Ovary (tissue), 10 donors: ENCODE data around the gene PTCH2. TPM values are rescaled to one million over a fixed set of nuclear protein-coding genes. Genes with fewer than 3 reads are reported as not detected.

Experiments used
- DNase-seq, 5 donors: peaks; one replicate each; pipeline ENCODE4 v3.0.0-alpha.2; 2019 to 2020
- H3K27ac ChIP-seq, 2 donors: fragments of 200-600 bp; one replicate each; pipeline versions ENCODE4 v1.5.1 to v1.8.0; 2019 to 2022
- H3K27me3 ChIP-seq: fragments of 200-600 bp; one replicate; pipeline ENCODE4 v1.8.0; 2022
- H3K36me3 ChIP-seq: fragments of 200-600 bp; sonication (generic); one replicate; pipeline ENCODE4 v1.5.1; 2019
- H3K4me1 ChIP-seq: one replicate; pipeline ENCODE4 v1.8.1; 2013; ENCODE audit warnings: mild to moderate bottlenecking, moderate library complexity; ENCODE audit not compliant: insufficient read depth
- H3K4me3 ChIP-seq: fragments of 200-600 bp; sonication (generic); one replicate; pipeline ENCODE4 v1.5.1; 2017
- H3K9me3 ChIP-seq, 2 donors: fragments of 200-600 bp in 1 of 2; sonication (generic) in 1 of 2; one replicate each; pipeline versions ENCODE4 v1.5.1 to v1.8.1; 2013 to 2019; ENCODE audit warnings: mild to moderate bottlenecking in 1 of 2, moderate library complexity in 1 of 2
- CTCF ChIP-seq, 3 donors: fragments of 450-650 bp in 2 of 3; fragments of 200-600 bp in 1 of 3; IDR thresholded peaks; one replicate each; pipeline versions ENCODE4 v1.5.1 to v1.8.0; 2016 to 2022; ENCODE audit warnings: antibody characterized with exemption in 3 of 3, mild to moderate bottlenecking in 1 of 3
- EP300 ChIP-seq: sonication (generic); formaldehyde crosslinking; IDR thresholded peaks from one replicate; pipeline ENCODE4 v1.6.1; 2017; ENCODE audit warnings: antibody characterized with exemption
- POLR2A ChIP-seq: fragments of 450-650 bp; IDR thresholded peaks from one replicate; pipeline ENCODE4 v1.6.1; 2017; ENCODE audit warnings: antibody characterized with exemption, mild to moderate bottlenecking, moderate library complexity
- WGBS, 3 donors: extraction: QIAGEN DNeasy Blood & Tissue Kit in 1 of 3; methylation state at CpG; one replicate each; pipeline versions ENCODE4 v1.1.5 to v1.1.7; 2013 to 2017; 5-methylcytosine and 5-hydroxymethylcytosine counted together
- intact Hi-C, 4 donors: fragments of 100-400 bp; cut with DNase I; formaldehyde crosslinking; loops; one replicate each; pipeline versions ENCODE4 v1.11.0 to v1.15.1; 2022 to 2023
- long read RNA-seq, 3 donors: library from polyadenylated mRNA in 2 of 3; unstranded in 2 of 3; transcript quantifications; one replicate each; pipeline ENCODE4 v2.0.0 and lab custom pipeline, GENCODE V29; 2021 to 2026
- polyA plus RNA-seq, 2 donors: library from polyadenylated mRNA; stranded (reverse); fragments of 200-250 nt in 1 of 2; fragments of 350-450 nt in 1 of 2; fragmentation: Illumina TruSeq in 1 of 2; extraction: RNeasy Lipid Tissue Mini Kit (QIAGEN cat#74804) in 1 of 2; gene quantifications; one replicate each; pipeline ENCODE4 v1.2.3, GENCODE V29; 2013 to 2014
- total RNA-seq, 7 donors: library from RNA; depleted of rRNA in 2 of 7; stranded (reverse); fragments of >200 nt in 2 of 7; fragmentation: NEBNext Ultra II Directional in 3 of 7; extraction: Animal tissue kit (Norgen Biotek cat#: 25700) in 3 of 7; gene quantifications; one replicate each; pipeline versions ENCODE4 v1.1.0 to v1.2.4, GENCODE V29; 2016 to 2023
- donor health status: DM: no; HTN: no; CAD: no; lungs with moderate emphysema.
- donor health status: DM: no; HTN: no; CAD: no.
- donor health status: Bipolar disorder and iron deficiency.
- donor health status: DM: yes; HTN: yes; CAD: no.
- donor health status: DM: no; HTN: no; CAD: no.
- donor health status: DM: yes; HTN: yes; CAD: no.

PTCH2 gene
- total RNA-seq (10 to 100 TPM in 5 of 7 donors, 1 to 10 TPM in 2; 1.8 to 21.2 (median 10.7) TPM), polyA plus RNA-seq (10 to 100 TPM in 1 of 2 donors, 1 to 10 TPM in 1; 2.4 to 14.0 TPM)
- long read RNA-seq, donor 1, partial matches to known transcripts: 15 of 24 reads
- long read RNA-seq, donor 1, other reads (novel, unspliced or antisense): 9 of 24 reads
- long read RNA-seq, donor 2: 0 reads
- long read RNA-seq, donor 3, partial matches to known transcripts: 7 of 12 reads
- long read RNA-seq, donor 3, other reads (novel, unspliced or antisense): 5 of 12 reads

GRCh38 chr1:44842862-44843655, at the start of gene PTCH2:
Gene PTCH2 (minus strand): TSS chr1:44843253. CDS start chr1:44842932, 321 bp downstream.
- Histone ChIP-seq H3K27me3 (no peaks in the 10 kb centered on the region), H3K4me1 (peaks cover 14% of the 10 kb centered on the region), H3K9me3 (no peaks in the 10 kb centered on the region), H3K4me3 (peak within 1 kb of the TSS; percentile 55), H3K27ac (peak within 1 kb of the TSS; percentile 32 to 33), H3K36me3 (no peaks in the 10 kb centered on the region)
- peak; percentile 89 to 94 (median 91) for DNase-seq
- TF ChIP-seq CTCF (IDR thresholded peaks at IDR 0.05) (no peak), EP300 (no peak), POLR2A (peak; percentile 67)
- intact Hi-C loops: loop anchor here in 1 of 4 donors (10.0 kb wide), 1 partner anchor 162 kb away; no protein-coding TSS in a partner anchor
- WGBS, 3 donors: 0 to 1% (median 1%) methylated on average over 49 to 72 of the region's 72 CpGs

DNA sequence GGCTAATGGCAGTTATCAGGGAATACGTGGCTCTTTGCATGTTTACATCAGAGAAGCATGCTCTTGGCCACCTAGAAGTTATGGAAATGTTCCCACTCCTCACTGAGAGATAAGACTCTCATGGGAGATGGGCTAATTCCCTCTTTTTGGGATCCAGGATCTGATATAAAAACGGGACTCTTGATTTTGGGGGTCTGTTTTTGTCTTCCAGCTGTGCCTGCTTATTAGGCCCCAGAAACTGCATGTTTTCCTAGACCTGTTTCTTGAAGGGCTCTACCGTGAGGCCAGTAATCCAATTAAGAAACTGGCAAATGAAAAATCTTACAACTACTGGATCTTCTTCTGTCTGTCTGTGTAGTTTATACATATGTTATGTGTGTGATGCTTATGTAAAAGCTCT, 47.0 kb upstream of the PTCH2 start:
- Histone ChIP-seq H3K27me3 (no peaks in the 10 kb centered on the region), H3K4me3 (no peak overlapping the region), H3K27ac (no peak overlapping the region), H3K4me1 (peaks cover 1% of the 10 kb centered on the region), H3K9me3 (no peaks in the 10 kb centered on the region), H3K36me3 (no peaks in the 10 kb centered on the region)
- WGBS, 3 donors: 87 to 89% (median 88%) methylated on average over 3 of the region's 3 CpGs
- DNase-seq: no peak
- intact Hi-C loops: no loop called here
- TF ChIP-seq POLR2A (no peak), CTCF (IDR thresholded peaks at IDR 0.05) (no peak), EP300 (no peak)

DNA sequence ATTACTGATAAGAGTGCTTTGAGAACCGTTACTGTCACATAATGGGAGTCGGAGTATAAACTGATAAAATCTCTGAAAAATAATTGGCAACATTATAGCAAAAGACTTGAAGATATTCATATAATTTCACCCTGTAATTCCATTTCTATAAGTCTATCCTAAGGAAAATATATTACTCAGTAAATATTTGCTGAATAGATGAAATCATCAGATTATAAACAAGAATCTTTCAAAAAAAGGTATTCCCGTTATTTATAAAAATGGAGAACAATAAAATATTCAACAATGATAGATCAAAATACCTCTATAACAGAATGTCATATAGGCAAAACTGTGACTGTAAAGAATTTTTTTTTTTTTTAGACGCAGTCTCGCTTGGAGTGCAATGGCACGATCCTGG, 42.4 kb upstream of the PTCH2 start:
- Histone ChIP-seq H3K27ac (no peak overlapping the region), H3K9me3 (no peaks in the 10 kb centered on the region), H3K27me3 (no peaks in the 10 kb centered on the region), H3K4me1 (peaks cover 3% of the 10 kb centered on the region), H3K4me3 (no peak overlapping the region), H3K36me3 (no peaks in the 10 kb centered on the region)
- no peak for TF ChIP-seq EP300
- no peak for TF ChIP-seq CTCF (IDR thresholded peaks at IDR 0.05)
- 82 to 93% (median 92%) methylated on average over 6 of the region's 6 CpGs for WGBS, 3 donors
- no peak for DNase-seq
- intact Hi-C loops: no loop called here

DNA sequence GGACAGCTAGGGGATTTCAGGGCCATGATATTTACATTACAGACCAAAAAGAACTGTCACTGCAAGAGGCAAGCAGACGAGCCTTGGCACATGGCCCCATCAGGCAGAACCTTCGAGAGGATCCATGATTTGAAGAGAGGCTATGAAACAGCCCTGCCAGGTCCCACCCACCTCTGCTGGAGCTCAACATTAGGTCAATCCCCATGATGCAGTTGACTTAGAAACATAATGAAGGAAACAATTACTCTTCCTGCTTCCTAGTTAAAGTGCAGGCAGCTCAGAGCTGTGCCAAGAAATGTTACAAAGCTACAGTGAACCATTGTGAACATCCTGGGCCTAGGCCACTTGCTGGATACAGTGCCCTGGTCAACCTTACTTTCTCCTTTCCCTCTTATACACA, 41.7 kb upstream of the PTCH2 start:
- no peaks in the 10 kb centered on the region for H3K9me3 ChIP-seq
- DNase-seq: no peak
- WGBS, 3 donors: 26 to 56% (median 43%) methylated on average over 2 of the region's 2 CpGs
- peaks cover 5% of the 10 kb centered on the region for H3K4me1 ChIP-seq
- intact Hi-C loops: no loop called here
- no peaks in the 10 kb centered on the region for H3K36me3 ChIP-seq
- no peak for TF ChIP-seq CTCF (IDR thresholded peaks at IDR 0.05)
- no peak for TF ChIP-seq EP300
- no peak for TF ChIP-seq POLR2A
- H3K4me3 ChIP-seq: no peak overlapping the region
- H3K27ac ChIP-seq: no peak overlapping the region
- no peaks in the 10 kb centered on the region for H3K27me3 ChIP-seq
